Subcutaneous abdominal adipose tissue (tissue), 5 donors: ENCODE measurements around the gene VGLL4.
"Not testable (repeated sequence)": the region's sequence is repeated elsewhere in the genome, so short reads cannot be mapped to it uniquely, and the experiment has no call there.

Source experiments
- H3K27ac ChIP-seq: one replicate; pipeline ENCODE4 v1.7.0; 2013; ENCODE audit warnings: low read depth, mild to moderate bottlenecking, inconsistent platforms, low read length, moderate library complexity
- H3K27me3 ChIP-seq, 5 donors: one replicate each; pipeline ENCODE4 v1.7.0; 2013; ENCODE audit warnings: low read length in 5 of 5, inconsistent platforms in 1 of 5; ENCODE audit not compliant: control insufficient read depth in 5 of 5, insufficient read depth in 4 of 5
- H3K36me3 ChIP-seq, 5 donors: one replicate each; pipeline ENCODE4 v1.7.0; 2013; ENCODE audit warnings: low read length in 5 of 5; ENCODE audit not compliant: control insufficient read depth in 5 of 5, insufficient read depth in 5 of 5
- H3K4me1 ChIP-seq, 5 donors: one replicate each; pipeline ENCODE4 v1.7.0; 2013; ENCODE audit warnings: low read length in 5 of 5, mild to moderate bottlenecking in 3 of 5, moderate library complexity in 1 of 5; ENCODE audit not compliant: control insufficient read depth in 5 of 5, insufficient read depth in 5 of 5
- H3K4me3 ChIP-seq, 5 donors: one replicate each; pipeline ENCODE4 v1.7.0; 2013; ENCODE audit warnings: low read length in 5 of 5, low read depth in 1 of 5
- H3K9ac ChIP-seq, 5 donors: one replicate each; pipeline ENCODE4 v1.7.0; 2013; ENCODE audit warnings: low read length in 5 of 5, mild to moderate bottlenecking in 4 of 5, moderate library complexity in 3 of 5
- H3K9me3 ChIP-seq, 5 donors: one replicate each; pipeline ENCODE4 v1.7.0; 2013; ENCODE audit warnings: low read length in 5 of 5; ENCODE audit not compliant: control insufficient read depth in 5 of 5
- donor health status: healthy.
- donor health status: healthy.
- donor health status: healthy.
- donor health status: healthy.
- donor health status: healthy.

VGLL4 gene

DNA sequence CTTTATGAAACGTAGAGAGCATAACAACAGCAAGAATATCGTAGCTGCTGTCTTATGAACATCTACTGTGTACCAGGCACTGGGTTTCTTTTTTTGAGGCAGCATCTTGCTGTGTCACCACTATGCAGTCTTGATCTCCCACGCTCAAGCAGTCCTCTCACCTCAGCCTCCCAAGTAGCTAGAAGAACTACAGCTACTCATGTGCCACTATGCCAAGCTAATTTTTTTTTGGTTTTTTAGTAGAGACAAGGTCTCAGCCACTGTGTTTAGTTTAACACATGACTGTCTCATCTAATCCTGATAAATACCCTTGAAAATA is 129.9 kb downstream of the VGLL4 start:
- no peaks in the 10 kb centered on the region for H3K9me3 ChIP-seq
- peak overlapping the region; percentile 30 for H3K27ac ChIP-seq
- no peak overlapping the region for H3K9ac ChIP-seq
- H3K36me3 ChIP-seq, result peaks cover 0 to 3% (median 0%) of the 10 kb centered on the region in 5 donors
- peaks cover 8 to 33% (median 28%) of the 10 kb centered on the region in 5 donors for H3K4me1 ChIP-seq
- H3K27me3 ChIP-seq, result no peaks in the 10 kb centered on the region
- H3K4me3 ChIP-seq, result no peak overlapping the region

DNA sequence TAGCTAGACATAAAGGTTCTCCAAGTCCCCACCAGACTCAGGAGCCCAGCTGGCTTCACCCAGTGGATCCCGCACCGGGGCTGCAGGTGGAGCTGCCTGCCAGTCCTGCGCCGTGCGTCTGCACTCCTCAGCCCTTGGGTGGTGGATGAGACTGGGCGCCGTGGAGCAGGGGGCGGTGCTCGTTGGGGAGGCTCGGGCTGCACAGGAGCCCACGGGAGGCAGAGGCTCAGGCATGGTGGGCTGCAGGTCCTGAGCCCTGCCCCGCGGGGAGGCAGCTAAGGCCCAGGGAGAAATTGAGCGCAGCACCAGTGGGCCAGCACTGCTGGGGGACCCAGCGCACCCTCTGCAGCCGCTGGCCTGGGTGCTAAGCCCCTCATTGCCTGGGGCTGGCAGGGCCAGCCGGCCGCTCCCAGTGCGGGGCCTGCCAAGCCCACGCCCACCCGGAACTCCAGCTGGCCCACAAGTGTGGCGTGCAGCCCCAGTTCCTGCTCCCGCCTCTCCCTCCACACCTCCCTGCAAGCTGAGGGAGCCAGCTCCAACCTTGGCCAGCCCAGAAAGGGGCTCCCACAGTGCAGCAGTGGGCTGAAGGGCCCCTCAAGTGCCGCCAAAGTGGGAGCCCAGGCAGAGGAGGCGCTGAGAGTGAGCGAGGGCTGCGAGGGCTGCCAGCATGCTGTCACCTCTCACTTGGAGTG is 130.4 kb downstream of the VGLL4 start:
- not testable (repeated sequence) for H3K27me3 ChIP-seq, H3K4me3 ChIP-seq, H3K9ac ChIP-seq, H3K9me3 ChIP-seq, H3K36me3 ChIP-seq
- Histone ChIP-seq H3K4me1 (peaks cover 12 to 38% (median 33%) of the 10 kb centered on the region in 5 donors), H3K27ac (peak overlapping the region; percentile 30)

DNA sequence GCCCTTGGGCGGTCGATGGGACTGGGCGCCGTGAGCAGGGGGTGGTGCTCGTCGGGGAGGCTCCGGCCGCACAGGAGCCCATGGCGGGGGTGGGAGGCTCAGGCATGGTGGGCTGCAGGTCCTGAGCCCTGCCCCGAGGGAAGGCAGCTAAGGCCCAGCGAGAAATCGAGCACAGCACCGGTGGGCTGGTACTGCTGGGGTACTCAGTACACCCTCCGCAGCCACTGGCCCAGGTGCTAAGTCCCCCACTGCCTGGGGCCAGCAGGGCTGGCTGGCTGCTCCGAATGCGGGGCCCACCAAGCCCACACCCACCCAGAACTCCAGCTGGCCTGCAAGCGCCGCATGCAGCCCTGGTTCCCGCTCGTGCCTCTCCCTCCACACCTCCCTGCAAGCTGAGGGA is 132.1 kb downstream of the VGLL4 start:
- not testable (repeated sequence) for H3K27me3 ChIP-seq, H3K27ac ChIP-seq, H3K9ac ChIP-seq, H3K36me3 ChIP-seq, H3K4me3 ChIP-seq, H3K9me3 ChIP-seq
- peaks cover 12 to 38% (median 35%) of the 10 kb centered on the region in 5 donors for H3K4me1 ChIP-seq

DNA sequence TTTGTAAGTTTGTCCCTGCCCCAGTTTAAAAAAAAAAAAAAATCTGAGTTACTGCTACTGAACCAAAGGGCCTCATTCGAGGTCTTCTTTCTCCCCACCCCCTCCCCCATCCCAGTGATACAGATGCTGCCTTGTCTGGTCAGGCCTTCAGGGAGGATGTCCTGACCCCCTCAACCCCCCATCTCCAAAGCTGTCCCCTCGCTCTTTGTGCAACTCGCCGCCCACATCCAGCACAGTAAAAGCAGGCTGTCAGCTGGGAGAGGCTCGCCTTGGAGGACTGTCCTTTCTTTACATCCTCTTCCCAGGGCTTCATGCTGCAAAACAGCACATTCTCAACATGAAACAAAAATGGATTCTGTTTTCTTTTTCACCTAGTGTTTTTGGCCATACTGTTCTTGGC is 133.4 kb downstream of the VGLL4 start:
- H3K4me1 ChIP-seq, result peaks cover 12 to 38% (median 35%) of the 10 kb centered on the region in 5 donors
- no peak overlapping the region for H3K9ac ChIP-seq
- no peaks in the 10 kb centered on the region for H3K9me3 ChIP-seq
- peak overlapping the region; percentile 65 for H3K27ac ChIP-seq
- peaks cover 0 to 3% (median 0%) of the 10 kb centered on the region in 5 donors for H3K36me3 ChIP-seq
- no peaks in the 10 kb centered on the region for H3K27me3 ChIP-seq
- no peak overlapping the region for H3K4me3 ChIP-seq

DNA sequence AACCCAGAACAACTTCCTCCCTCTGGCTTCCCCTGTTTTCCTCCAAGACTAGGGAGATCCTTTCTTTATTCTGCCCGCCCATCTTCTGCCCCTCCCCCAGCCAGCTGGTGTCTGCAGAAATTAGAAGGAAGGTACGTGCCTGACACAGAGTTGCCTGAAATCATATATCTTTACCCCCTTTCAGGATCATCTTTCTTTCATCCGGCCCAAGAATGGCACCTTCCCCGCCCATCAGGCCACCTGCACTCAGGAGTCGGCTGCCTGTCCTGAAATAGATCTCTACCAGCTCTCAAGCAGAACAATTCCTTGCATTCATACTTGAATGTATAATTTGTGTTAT is 133.7 kb downstream of the VGLL4 start:
- Histone ChIP-seq H3K4me1 (peaks cover 12 to 37% (median 35%) of the 10 kb centered on the region in 5 donors), H3K9me3 (no peaks in the 10 kb centered on the region), H3K27me3 (no peaks in the 10 kb centered on the region), H3K36me3 (peaks cover 0 to 3% (median 0%) of the 10 kb centered on the region in 5 donors), H3K27ac (peak overlapping the region; percentile 65), H3K4me3 (no peak overlapping the region), H3K9ac (no peak overlapping the region)

DNA sequence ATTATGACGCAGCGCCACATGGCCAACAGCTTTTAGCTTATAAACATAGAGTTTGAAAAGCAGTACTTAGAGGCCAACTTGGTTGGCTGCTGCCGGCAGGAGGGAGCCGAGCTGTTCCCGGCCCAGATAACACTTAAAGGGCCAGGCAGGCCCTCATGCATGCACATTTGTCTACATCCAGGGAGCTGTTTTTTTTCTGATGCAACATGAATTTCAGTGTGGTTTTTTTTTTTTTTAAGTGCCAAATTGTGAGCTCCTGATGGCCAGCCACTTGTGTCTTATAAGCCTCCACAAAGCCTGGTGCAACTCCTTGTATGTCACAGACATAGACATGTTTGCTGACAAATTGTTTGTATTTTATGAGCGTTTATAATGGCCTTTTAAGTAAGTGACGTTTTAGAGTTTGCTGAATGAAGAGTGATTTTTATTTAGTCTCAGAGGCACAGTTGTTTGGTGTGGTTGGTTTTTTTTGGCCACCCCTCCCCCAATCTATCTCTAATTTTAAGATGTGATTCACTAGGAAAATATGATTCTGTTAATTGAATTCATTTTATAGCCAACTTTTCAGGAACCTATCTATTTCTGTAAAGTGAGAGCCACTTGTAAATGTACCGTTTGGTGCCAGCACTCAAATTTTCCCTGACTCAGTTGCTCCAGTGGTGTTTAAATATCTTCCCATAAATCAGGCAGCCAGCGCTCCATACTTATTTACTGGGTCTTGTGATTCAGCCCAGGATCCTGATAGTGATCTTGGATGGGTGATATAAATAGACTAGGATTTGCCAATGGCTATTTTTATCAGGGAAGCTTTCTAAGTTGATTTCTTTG is 134.3 kb downstream of the VGLL4 start:
- no peaks in the 10 kb centered on the region for H3K27me3 ChIP-seq
- H3K4me1 ChIP-seq, result peaks cover 11 to 31% (median 30%) of the 10 kb centered on the region in 5 donors
- H3K4me3 ChIP-seq, result peak overlapping the region in 1 of 5 donors; percentile 19
- H3K36me3 ChIP-seq, result peaks cover 0 to 3% (median 0%) of the 10 kb centered on the region in 5 donors
- H3K27ac ChIP-seq, result peak overlapping the region; percentile 65
- no peaks in the 10 kb centered on the region for H3K9me3 ChIP-seq
- H3K9ac ChIP-seq, result no peak overlapping the region

DNA sequence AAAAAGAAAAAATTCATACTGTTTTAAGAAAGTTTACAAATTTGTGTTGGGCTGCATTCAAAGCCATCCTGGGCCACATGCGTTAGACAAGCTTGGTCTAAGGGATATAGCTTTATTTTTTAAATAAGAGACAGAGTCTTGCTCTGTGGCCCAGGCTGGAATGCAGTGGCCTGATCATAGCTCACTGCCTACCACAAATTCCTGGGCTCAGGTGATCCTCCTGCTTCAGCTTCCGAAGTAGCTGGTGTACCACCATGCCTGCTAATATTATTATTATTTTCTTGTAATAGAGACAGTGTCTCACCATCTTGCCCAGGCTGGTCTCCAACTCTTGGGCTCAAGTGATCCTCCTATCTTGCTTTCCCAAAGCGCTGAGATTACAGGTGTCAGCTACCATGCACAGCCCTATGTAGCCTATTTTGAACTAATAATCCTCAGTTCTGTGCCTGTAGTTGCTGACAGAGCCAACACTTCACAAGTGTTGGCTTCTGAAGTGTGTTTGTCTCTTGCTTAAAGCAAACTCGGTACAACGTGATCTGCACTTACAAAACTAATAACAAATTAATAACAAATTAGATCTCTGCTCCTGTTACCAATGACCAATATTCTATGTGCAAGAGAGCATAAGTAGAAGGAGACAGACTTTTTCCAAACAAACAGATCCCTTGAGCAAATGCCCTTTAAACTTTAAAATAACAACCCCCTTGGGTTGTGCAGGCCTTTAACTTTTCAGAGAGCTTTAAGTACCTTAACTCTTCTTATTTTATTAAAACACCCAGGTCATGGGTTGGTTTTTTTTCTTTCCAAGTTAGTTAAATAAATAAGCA is 135.2 kb downstream of the VGLL4 start:
- H3K36me3 ChIP-seq, result peaks cover 0 to 3% (median 0%) of the 10 kb centered on the region in 5 donors
- H3K27ac ChIP-seq, result peak overlapping the region; percentile 65
- H3K9me3 ChIP-seq, result no peaks in the 10 kb centered on the region
- no peaks in the 10 kb centered on the region for H3K27me3 ChIP-seq
- H3K4me1 ChIP-seq, result peaks cover 4 to 24% (median 22%) of the 10 kb centered on the region in 5 donors
- H3K9ac ChIP-seq, result peak overlapping the region in 2 of 5 donors; percentile 21 to 34
- peak overlapping the region in 2 of 5 donors; percentile 9 to 19 for H3K4me3 ChIP-seq

DNA sequence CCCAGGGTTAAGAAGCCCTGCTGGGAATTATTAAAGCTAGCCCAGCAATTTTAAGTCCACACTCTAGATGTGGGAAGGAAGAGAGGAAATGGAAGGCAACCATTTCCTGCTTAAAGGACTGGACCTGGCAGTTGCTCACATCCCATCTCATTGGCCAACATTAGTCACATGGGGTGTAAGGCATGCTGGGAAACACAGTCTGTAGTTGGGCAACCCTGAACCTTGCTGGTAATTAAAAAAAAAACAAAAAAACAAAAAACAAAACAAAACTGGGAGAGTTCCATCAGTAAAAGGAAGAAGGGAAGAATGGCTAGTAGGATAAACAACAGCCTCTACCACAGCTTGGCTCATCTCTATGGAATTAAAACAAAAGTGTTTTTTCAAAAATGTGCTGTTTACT is 136.0 kb downstream of the VGLL4 start:
- Histone ChIP-seq H3K4me1 (peaks cover 4 to 22% (median 21%) of the 10 kb centered on the region in 5 donors), H3K36me3 (peaks cover 0 to 3% (median 0%) of the 10 kb centered on the region in 5 donors), H3K9me3 (no peaks in the 10 kb centered on the region), H3K27me3 (no peaks in the 10 kb centered on the region), H3K4me3 (no peak overlapping the region), H3K9ac (no peak overlapping the region), H3K27ac (peak overlapping the region; percentile 65)
